ENCODE results near the gene APC2.
"Not testable (repeated sequence)": the region's sequence is repeated elsewhere in the genome, so short reads cannot be mapped to it uniquely, and the experiment has no call there.

APC2 gene

DNA sequence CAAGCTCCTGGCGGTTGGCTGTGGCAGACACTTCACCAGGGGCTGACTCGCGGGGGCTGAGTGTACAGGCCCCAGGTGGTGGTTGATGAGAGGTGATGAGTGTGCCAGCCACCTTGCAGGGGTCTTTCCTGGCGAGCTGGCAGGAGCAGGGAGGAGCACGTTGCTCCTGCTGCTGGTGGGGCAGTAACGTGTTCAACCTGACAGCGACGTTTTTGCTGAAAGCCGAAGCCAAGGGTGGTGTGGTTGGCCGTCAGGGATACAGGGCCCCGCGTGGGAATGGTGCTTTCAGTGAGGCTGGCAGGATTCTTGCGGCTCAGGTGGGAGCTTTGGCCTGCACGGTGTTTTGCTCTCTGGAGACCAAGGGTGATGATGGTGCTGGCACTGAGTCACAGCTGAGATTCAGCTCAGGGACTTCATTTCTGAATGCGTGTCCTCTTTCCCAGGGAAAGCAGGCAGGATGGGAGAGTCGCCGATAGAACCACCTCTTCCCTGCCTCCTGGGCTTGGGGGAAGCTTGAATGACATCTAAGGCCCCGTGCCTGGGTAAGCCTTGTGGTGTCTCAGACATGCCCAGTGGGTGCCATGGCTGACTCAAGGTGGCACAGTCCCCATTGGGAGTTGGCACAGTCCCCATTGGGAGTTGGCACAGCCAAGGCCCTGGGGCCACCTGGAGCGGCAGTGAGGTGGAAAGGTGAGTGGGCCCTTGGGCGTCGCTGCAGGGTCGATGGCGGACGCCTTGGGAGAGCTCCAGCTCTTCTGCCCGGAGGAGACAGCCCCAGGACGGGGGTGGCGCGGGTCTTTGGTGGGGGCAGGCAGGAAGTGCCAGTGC lies 33.7 kb upstream of the APC2 start:
- DNase-seq (ENCODE audit: low spot score): no peak

DNA sequence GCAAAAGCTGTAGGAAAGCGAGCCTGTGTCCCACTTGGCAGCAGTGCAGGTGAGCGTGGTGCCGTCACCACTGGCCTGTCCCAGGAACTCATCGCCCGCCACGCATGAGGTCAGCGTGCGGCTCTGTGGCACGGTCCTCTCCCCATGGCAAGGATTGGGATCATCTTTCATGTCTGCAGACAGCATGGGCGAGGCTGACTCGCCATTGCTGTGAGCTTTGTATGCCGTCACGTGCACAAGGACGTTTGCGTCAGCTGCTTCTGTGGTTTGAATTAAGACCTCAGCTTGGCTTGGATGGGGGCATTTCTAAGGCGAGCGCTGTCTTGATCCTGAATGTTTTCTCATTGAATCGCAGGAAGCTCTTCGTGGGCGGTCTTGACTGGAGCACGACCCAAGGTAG lies 32.8 kb upstream of the APC2 start:
- no peak for DNase-seq (ENCODE audit: low spot score)

DNA sequence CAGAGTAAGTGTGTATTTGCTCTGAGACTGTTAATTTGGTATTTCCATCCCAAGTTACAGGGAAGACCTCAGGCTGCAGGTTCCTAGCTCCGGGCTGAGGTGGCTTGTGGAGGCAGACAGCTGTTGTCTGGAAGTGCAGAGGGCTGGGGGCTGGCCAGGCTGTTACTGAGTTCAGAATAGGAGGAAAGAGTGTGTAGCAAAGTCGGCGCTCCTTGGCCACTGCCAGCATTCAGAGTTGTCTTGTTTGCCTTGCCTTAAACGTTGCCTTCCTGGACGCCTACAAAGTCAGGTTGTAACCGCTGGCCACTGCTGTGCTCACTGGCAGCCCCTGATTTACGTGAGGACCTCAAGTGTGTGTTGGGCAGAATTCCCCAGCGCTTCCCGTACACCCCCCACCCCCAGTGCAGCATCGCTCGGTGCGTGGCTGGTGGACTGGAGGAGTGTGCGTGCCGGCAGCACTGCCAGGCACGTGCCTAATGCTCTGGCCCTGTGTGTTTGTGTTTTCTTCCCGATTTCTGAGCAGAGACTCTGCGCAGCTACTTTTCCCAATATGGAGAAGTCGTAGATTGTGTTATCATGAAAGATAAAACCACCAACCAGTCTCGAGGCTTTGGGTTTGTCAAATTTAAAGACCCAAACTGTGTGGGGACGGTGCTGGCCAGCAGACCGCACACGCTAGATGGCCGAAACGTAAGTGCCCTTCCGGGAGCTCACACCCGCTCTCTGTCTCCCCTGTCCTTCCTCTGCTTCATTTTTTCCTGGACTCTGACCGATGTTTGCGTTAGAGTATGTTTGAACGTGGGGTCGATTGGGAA lies 32.0 kb upstream of the APC2 start:
- no peak for DNase-seq (ENCODE audit: low spot score)

DNA sequence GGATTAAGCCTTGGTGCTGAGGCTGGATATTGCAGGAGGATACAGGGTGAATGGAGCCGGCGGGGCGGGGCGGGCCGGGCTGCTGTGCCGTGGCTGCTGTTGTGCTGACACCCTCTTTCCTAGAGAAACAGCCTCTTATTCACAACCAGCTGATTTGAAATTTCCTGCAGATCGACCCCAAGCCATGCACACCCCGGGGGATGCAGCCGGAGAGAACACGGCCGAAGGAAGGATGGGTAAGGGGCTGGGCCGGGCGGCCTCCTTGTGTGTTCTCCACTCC lies 31.5 kb upstream of the APC2 start:
- no peak for DNase-seq (ENCODE audit: low spot score)

DNA sequence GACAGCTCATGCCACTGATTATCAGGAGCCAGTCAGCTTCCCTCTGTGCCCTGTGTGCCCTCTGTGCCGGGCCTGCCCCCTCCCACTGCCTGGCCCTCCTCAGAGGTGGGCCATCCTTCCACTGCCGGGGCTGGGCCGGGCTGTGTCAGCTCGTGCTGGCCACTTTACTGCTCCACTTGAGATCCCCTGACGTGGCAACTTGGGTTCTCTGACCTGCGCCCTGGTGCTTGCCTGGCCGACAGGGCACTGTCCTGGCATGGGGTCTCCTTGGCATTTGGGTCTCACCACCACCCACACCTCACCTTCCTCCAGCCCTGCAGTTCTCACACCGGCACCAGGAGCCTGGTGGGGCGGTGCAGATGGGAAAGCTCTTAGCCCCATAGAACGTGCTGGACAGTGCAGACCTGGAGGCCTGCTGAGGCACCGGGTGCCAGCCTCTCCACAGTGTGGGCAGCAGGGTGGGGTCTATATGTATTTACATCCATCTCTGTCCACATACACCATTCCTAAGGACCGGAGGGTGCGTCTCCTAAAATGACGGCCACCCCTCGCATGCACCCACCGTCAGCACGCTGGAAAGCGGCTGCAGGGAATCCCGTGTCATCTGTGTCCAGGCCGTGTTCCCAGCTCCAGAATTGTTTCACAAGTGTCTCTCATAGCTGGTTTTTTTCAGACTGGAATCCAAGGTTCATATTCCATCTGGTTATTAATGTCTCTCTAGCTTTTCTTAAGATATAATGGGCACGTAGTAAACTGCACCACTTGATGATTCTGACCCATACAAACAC lies 30.8 kb upstream of the APC2 start:
- no peak for DNase-seq (ENCODE audit: low spot score)

DNA sequence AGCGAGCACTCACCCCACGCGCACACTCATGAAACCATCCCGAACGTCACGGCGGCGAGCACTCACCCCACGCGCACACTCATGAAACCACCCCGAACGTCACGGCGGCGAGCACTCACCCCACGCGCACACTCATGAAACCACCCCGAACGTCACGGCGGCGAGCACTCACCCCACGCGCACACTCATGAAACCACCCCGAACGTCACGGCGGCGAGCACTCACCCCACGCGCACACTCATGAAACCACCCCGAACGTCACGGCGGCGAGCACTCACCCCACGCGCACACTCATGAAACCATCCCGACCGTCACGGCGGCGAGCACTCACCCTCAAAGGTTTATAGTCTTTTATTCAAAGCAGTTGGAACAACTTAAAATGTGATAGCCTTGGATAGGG lies 29.8 kb upstream of the APC2 start:
- DNase-seq (ENCODE audit: low spot score): not testable (repeated sequence)

DNA sequence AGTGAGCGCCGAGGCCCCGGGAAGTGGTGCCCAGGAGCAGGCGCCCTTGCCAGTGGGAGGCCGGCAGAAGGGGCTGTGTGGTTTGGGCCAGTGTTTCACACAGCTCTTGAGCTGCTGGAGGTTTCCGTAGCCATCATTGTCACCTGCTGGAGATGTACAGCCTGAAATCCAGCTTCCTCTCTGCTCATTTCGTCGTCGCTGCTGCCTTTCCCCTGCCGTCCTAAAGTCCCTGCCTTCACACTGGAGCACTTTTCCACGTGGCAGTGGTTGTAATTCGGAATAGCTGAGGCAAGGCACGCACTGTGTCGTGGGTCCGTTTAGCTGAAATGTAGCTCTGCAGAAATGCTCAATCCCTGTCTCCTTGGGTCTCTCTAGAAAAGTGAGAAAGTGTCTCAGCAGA lies 29.3 kb upstream of the APC2 start:
- no peak for DNase-seq (ENCODE audit: low spot score)

DNA sequence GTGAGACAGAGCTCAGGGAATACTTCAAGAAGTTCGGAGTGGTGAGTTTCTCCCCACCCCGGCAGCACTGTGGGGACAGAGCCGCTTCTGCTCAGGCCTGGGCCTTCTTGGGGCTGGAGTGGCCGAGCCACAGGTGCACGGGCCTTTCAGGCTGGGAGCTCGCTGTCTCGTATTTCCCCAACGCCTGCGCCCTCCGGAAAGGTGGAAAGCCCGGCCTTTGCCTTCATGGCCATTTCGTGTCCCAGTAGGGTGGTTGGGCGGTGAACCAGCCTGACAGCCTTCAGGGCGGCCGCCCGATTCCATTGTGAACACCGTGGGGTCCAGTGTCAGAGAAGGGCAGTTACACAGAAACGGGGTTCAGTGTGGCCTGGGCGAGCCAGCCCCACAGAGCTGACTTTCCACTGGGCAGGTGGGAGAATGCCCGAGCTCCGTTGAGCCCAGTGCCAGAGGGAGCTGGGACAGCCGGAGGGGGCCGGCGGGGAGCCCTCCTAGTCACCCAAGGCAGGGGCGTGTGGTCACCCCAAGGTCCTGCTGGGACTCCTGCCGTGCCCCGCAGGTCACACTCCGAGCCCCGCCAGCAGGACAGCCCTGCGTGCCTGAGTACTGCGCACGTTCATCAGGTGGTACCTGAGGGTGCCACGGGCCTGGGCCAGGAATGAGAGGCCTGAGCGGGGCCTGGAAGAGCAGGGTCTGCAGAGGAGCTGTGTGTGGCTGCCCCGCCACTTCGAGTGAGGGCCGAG lies 28.5 kb upstream of the APC2 start:
- DNase-seq (ENCODE audit: low spot score): no peak

DNA sequence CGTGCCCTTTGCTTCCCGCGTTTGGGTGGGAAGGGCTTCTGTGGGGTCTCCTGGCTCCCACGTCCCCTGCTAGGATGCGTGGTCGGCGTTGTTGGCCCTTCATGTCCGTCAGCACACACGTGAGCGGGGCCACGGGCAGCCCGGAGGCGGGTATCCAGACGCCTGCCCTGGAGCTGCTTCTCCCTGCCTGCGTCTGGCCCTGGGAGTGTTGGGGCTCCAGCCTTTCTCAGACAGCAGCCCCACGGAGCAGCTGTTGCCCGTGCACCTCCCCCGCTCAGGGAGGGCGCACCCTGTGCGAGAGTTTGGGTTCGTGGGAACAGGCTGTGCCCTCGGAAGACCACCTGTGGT lies 28.0 kb upstream of the APC2 start:
- no peak for DNase-seq (ENCODE audit: low spot score)

DNA sequence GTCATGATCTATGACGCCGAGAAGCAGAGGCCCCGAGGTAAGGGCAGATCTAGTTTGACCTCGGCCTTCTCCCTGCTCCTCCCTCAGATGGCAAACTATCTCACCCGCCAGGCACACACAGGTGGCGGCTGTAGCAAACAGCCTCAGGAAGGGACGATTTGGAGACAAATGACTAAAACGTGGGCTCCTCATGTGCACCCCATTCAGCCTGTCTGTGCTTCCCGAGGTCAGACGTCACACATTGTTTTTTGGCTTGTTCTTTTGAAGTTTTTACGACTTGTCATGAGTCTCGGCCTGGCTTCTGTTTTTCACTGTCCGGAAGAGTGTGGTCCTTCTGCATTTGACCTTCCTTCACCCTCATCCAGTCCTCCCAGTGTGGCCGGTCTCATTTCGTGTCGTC lies 27.6 kb upstream of the APC2 start:
- DNase-seq (ENCODE audit: low spot score): no peak

DNA sequence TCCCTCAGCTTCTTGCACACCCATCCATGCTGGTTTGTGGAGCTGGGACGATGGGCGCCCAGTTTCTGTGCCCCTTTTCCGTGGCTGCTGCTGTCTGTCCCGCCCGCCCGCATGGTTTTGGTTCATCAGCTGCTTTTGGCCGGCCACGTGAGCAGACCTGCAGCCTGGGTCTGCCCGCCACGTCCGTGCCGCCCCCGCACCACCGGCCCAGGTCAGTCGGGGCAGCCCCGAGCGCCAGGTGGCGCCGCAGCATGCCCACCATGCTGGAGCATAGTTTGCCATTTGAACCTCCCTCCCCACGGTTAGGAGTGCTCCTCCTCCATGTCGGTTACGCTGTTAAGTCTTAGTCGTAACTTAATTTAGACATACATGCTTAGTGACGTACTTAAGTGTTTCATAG lies 27.0 kb upstream of the APC2 start:
- DNase-seq (ENCODE audit: low spot score): no peak

DNA sequence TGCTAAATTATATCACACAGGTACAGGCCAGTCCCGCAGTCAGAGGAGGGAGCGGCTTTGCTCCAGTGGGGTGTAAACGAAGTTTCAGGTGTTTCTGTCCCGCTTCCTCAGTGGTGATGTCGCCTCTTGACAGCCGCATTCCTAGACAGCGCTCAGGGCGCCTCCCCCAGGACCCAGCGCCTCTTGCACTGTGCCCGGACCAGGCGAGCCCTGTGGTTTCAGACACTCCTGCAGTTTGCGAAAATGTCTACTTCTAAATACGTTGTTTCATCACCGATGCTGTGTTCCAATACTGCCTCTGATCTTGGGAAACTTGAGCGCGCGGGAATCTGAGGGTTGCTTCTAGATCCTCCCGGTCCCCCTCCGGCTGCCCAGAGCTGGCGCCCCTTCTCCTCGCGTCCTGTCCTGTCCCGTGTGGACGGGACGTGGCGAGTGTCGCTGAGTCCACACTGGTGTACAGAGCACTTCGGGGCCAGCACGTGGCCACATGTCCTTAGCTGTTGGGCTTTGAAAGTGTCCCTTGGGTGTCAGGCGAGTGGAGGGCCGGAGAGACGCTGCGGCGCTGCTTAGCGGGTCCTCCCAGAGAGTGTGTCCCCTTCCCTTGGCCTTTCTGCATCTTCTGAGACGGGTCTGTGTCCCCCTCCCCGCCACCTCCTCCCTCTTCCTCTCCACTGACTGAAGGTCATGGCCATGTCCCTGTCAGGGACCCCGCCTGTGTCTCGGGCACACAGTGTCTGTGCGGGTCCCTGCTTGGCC lies 26.3 kb upstream of the APC2 start:
- DNase-seq (ENCODE audit: low spot score): no peak

DNA sequence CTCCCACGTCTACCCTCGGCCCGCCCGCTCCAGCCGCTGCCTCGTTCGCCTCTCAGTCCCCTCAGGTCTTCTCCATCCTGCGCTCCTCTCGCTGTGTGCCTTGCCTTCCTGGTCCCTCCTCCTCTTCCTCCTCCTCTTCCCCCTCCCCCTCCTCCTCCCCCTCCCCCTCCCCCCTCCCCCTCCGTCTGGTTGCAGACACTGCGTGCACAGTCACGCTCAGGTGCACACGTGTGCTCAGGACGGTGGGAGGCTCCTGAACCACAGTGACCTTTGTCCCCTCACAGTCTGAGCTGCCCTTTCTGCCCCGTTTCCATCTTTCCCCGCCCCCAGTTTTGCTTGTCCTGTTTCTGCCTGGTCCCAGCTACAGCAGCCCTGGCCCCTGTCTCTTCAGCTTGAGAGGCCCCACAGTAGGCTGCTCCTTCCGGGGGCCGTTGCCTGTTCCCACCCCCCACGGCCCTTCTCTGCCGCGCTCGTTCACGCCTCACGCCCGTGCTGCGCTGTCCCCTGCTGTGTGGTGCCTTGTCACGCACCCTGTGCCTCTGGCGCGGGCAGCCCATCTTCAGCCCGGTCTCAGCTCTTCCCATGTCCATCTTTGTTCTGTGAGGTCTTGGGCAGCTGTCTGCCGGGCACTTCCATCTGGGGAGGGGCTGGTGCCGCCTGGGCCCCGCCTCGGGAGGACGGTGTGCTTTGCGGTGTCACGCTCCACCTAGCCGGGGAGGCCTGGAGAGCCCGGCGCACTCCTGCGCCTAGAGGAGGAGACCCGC lies 25.5 kb upstream of the APC2 start:
- no peak for DNase-seq (ENCODE audit: low spot score)

DNA sequence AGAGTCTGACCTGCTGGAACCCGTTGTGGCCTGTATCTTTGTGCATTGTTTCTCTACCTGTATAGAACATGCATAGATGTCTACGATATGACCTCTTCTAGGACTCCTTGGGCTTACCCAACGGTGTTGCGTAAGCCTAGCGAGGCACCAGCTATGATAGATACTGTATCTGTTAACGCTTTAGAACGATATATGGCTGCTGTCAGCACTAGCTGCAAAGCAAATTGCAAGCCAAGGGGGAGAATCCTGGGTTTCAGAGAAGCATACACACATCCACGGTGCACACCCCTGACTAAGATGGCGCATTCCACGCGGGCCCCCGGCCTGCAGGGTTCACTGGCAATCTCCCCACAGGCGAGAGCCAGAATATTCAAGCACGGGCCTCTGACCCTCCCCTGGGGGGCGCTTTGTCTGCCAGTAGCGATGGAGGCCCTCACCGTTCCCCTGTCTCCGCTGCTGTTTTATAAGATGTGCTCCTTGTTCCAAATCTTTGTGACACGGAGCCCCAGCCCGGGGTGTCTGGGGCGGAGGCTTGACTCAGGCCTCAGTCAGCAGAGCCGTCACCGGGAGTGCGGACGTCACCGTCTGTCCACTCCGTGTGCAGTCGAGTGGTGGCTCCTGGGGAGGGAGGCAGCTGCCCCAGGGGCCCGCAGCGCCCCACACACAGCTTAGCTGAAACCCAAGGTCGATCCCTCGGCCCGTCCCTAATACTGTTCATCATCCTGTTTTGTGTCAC lies 24.7 kb upstream of the APC2 start:
- DNase-seq (ENCODE audit: low spot score): no peak

DNA sequence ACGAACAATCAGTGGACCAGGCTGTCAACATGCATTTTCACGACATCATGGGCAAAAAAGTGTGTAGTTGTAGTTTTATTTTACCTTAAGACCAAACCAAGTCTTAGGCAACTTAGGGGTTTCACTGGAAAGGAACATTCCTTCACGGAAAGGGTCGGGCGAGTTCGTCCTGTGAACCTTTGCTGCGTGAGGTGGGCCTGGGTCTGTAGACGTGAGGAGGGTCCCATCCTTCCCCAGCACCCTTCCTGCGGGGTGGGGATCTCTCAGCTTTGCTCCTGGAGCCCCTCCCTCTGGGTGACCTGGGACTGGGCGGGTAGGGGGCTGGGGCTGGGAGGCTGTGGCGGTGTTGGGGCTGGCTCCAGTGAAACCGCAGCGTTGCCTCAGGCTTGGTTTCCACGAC lies 24.0 kb upstream of the APC2 start:
- no peak for DNase-seq (ENCODE audit: low spot score)

DNA sequence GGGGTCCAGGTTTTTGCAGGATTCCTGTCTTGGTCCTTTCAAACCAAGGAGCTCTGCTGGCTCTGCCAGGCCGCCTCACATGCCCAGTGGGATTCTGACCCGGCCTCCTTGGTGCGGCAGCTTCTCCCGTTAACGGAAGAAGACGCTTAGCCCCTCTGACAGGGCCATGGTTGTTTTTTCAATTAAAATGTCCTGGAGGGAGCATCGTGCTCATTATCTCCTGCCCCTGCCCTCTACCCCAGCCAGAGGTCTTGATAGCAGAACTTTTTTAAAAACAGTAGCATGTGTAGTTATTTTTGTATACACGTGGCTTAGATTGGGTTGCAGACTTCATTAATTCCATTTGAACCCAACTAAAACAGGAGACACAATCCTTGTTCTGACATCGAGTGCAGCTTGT lies 23.2 kb upstream of the APC2 start:
- no peak for DNase-seq (ENCODE audit: low spot score)

DNA sequence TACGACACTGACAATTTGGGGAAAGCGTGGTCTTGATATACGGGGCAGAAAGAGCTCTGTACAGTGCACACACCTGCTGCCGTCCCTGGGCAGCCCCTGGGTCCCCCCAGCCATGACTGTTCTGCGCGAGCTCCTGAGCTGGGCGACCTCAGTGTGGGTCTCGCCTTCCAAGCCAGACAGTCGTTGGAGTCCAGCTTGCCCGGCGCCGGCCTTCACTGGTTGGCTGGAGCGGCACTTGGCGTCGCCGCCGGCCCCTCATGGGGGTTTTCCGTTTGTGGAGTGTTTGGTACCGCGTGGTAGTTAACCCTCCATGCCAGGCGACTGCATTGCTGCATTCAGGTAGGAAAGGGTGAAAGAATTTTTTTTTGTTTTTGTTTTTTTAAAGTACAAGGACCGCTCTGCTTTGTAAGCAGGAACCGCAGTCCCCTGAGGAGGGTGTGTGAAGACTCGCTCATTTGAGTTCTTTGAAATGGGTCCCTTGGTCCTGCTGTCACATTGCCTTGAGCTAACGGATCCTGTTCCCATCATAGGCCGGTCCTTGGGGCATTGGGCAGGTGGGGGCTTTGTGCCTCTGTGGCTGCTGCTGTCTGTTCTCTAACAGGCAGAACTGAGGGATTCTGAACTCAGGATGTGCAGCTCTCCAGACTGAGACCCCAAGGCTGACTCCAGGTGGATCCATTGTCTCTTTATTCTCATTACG lies 22.6 kb upstream of the APC2 start:
- no peak for DNase-seq (ENCODE audit: low spot score)

DNA sequence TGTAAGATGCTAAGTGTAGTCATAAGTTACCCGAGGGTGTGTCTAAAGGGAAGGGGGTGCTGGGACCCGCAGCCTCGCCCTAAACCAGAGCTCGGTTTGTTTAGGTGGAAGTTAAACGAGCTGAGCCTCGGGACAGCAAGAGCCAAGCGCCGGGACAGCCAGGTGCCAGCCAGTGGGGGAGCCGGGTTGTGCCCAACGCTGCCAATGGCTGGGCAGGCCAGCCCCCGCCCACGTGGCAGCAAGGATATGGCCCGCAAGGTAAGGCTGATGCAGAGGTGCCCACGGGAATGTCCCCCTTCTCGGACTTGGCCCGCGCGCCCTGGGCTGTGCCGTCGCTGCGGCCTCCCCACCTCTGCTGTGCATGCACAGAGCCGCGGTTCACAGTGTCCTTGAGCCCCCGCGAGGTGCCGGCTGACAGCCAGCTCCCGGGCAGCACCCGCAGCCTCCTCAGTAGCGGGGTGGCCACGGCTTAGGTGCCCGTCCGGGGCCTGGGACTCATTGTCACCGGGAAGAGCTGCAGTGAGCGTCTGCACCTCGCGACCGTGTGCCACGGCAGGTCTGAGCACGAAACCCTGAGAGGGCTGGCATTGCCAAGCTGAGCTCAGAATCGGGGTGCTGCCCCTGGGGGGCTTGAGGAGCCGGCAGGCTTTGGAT lies 21.1 kb upstream of the APC2 start:
- no peak for DNase-seq (ENCODE audit: low spot score)

DNA sequence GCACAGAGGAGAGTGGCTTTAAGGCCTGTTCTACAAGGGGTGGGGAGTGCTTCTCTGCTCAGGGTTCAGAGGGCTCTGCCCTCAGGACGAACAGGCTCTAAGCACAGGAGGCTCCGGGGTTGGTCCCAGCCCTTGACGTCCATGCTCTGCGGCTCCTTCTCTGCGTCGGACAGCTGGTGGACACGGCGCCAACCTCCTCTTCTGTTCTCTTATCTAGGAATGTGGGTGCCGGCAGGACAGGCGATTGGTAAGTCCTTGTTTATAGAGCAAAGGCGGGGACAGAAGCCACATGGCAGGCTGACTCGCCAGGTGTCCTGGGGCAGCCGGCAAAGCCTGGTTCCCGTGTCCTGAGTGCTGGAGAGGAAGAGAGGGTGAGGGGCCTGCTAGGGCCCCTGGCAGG lies 20.2 kb upstream of the APC2 start:
- no peak for DNase-seq (ENCODE audit: low spot score)
